Measurements from ENCODE around the gene POPDC3. TPM values are rescaled to one million over a fixed set of nuclear protein-coding genes. Genes with fewer than 3 reads are reported as not detected.

POPDC3 gene
- total RNA-seq, 1 experiment from 2014 or later = 0.70 TPM

- TF ChIP-seq CTCF (IDR thresholded peaks at IDR 0.05; ENCODE audit: insufficient read depth in 1 of 2, low read depth in 1 of 2, low read length in 1 of 2, severe bottlenecking in 1 of 2, unreplicated experiment in 1 of 2) = no peak
- ChIA-PET POLR2A (no interaction called here), CTCF (no interaction called here)
- H3K9me3 Mint-ChIP-seq (ENCODE audit: unreplicated experiment) = no peaks in the 10 kb centered on the region
- H3K27me3 ChIP-seq (replicated peaks; ENCODE audit: control insufficient read depth, insufficient read depth, low read length) = no peaks in the 10 kb centered on the region
- H3K27ac Mint-ChIP-seq (ENCODE audit: unreplicated experiment) = no peak overlapping the region
- no peaks in the 10 kb centered on the region for H3K9me3 ChIP-seq
- no peaks in the 10 kb centered on the region for H3K27me3 Mint-ChIP-seq (ENCODE audit: insufficient read depth, unreplicated experiment)
- BruUV-seq (replicated peaks) = no TSS peak
- no peak overlapping the region for H3K4me3 ChIP-seq (ENCODE audit: low read depth, low read length)
- intact Hi-C loops (cut with micrococcal nuclease; ENCODE audit: unreplicated experiment) = loop anchor here (2.0 kb wide), 1 partner anchor 65 kb away; no protein-coding TSS in a partner anchor
- no peaks in the 10 kb centered on the region for H3K4me1 ChIP-seq
- no peak for DNase-seq
- H3K4me1 Mint-ChIP-seq (ENCODE audit: low read depth, unreplicated experiment) = no peaks in the 10 kb centered on the region
- H3K4me3 Mint-ChIP-seq (ENCODE audit: unreplicated experiment) = no peak overlapping the region
- H3K36me3 Mint-ChIP-seq (ENCODE audit: insufficient read depth, unreplicated experiment) = no peaks in the 10 kb centered on the region
- no peaks in the 10 kb centered on the region for H3K36me3 ChIP-seq (ENCODE audit: control insufficient read depth, insufficient read depth, low read length)
Measured at GRCh38 chr6:105151644-105152043, 28.2 kb downstream of the POPDC3 start.

DNA sequence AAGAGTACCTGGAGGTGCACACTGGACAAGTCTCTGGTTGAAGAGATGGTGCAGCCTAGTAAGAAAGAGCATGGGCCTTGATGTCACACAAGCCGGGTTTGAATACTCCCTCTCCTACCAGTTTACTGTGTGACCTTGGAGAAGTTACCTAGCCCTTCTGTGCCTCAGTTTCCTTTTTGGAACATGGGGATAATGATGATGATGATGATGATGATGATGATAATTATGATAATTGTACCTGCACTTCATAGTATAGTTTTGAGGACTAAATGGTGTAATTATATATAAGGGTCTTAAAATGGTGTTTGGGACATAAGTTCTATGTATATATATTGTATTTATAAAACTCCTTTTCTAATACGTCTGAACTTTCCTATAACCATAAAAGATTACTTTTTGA lies 41.7 kb downstream of the POPDC3 start:
- Histone ChIP-seq H3K9me3 (no peaks in the 10 kb centered on the region), H3K27me3 (replicated peaks; ENCODE audit: control insufficient read depth, insufficient read depth, low read length) (no peaks in the 10 kb centered on the region), H3K36me3 (ENCODE audit: control insufficient read depth, insufficient read depth, low read length) (no peaks in the 10 kb centered on the region), H3K4me1 (no peaks in the 10 kb centered on the region), H3K4me3 (ENCODE audit: low read depth, low read length) (no peak overlapping the region)
- CTCF ChIA-PET = no interaction called here
- no peak for TF ChIP-seq CTCF (IDR thresholded peaks at IDR 0.05; ENCODE audit: insufficient read depth in 1 of 2, low read depth in 1 of 2, low read length in 1 of 2, severe bottlenecking in 1 of 2, unreplicated experiment in 1 of 2)
- no TSS peak for BruUV-seq (replicated peaks)
- Mint-ChIP-seq H3K9me3 (ENCODE audit: unreplicated experiment) (no peaks in the 10 kb centered on the region), H3K4me1 (ENCODE audit: low read depth, unreplicated experiment) (no peaks in the 10 kb centered on the region), H3K27me3 (ENCODE audit: insufficient read depth, unreplicated experiment) (peaks cover 10% of the 10 kb centered on the region), H3K27ac (ENCODE audit: unreplicated experiment) (no peak overlapping the region), H3K4me3 (ENCODE audit: unreplicated experiment) (peak overlapping the region; percentile 76), H3K36me3 (ENCODE audit: insufficient read depth, unreplicated experiment) (no peaks in the 10 kb centered on the region)
- intact Hi-C loops (cut with micrococcal nuclease; ENCODE audit: unreplicated experiment) = loop anchor here (5.0 kb wide), 2 partner anchors 51 to 134 kb away; no protein-coding TSS in a partner anchor
- POLR2A ChIA-PET = no interaction called here
- no peak for DNase-seq

DNA sequence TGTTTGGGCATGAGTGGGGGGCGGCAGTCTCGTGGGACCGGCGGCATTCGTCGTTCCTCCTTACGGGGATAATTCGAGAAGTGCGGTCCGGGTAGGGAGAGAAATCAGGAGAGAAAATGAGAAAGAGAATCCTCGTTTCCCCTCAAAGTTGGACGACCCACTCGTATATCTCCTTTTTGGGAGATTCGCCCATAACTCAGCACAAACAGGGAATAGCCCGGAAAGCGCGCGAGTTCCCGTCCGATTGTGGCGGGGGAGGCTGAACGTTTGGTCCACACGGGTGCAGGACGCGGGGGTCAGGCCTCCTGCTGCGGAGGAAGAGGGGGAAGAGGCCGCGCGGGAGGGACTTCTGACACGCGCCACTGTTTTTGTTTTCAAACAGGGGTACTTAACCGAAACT lies 42.4 kb downstream of the POPDC3 start:
- Histone ChIP-seq H3K4me1 (no peaks in the 10 kb centered on the region), H3K27me3 (replicated peaks; ENCODE audit: control insufficient read depth, insufficient read depth, low read length) (no peaks in the 10 kb centered on the region), H3K4me3 (ENCODE audit: low read depth, low read length) (peak overlapping the region; percentile 74), H3K36me3 (ENCODE audit: control insufficient read depth, insufficient read depth, low read length) (no peaks in the 10 kb centered on the region), H3K9me3 (no peaks in the 10 kb centered on the region)
- no peaks in the 10 kb centered on the region for H3K4me1 Mint-ChIP-seq (ENCODE audit: low read depth, unreplicated experiment)
- intact Hi-C loops (cut with micrococcal nuclease; ENCODE audit: unreplicated experiment) = loop anchor here (5.0 kb wide), 2 partner anchors 50 to 135 kb away; no protein-coding TSS in a partner anchor
- no peak for DNase-seq
- POLR2A ChIA-PET = no interaction called here
- no peaks in the 10 kb centered on the region for H3K36me3 Mint-ChIP-seq (ENCODE audit: insufficient read depth, unreplicated experiment)
- no peak for TF ChIP-seq CTCF (IDR thresholded peaks at IDR 0.05; ENCODE audit: insufficient read depth in 1 of 2, low read depth in 1 of 2, low read length in 1 of 2, severe bottlenecking in 1 of 2, unreplicated experiment in 1 of 2)
- peak overlapping the region; percentile 76 for H3K4me3 Mint-ChIP-seq (ENCODE audit: unreplicated experiment)
- CTCF ChIA-PET = interaction anchor here (1.4 kb wide), 1 partner anchor 50 kb away, joined by 8 read pairs; no protein-coding TSS in a partner anchor
- H3K27ac Mint-ChIP-seq (ENCODE audit: unreplicated experiment) = no peak overlapping the region
- H3K9me3 Mint-ChIP-seq (ENCODE audit: unreplicated experiment) = no peaks in the 10 kb centered on the region
- no TSS peak for BruUV-seq (replicated peaks)
- H3K27me3 Mint-ChIP-seq (ENCODE audit: insufficient read depth, unreplicated experiment) = peaks cover 10% of the 10 kb centered on the region

Measured in Caco-2 (cell line).